HepG2 (cell line): ENCODE data around the gene ZNF540. TPM values are rescaled to one million over a fixed set of nuclear protein-coding genes. Genes with fewer than 3 reads are reported as not detected.

ENCODE experiments used
- ATAC-seq: fragments of 200-7000 bp; cut with Tn5 transposase; 3 replicates; pipeline ENCODE4 v1.9.1; 2020; ENCODE audit warnings: mild to moderate bottlenecking, moderate library complexity
- BruUV-seq: library from RNA; stranded (reverse); fragments of 400-500 nt; replicated peaks from 2 replicates; lab custom pipeline; 2021; lab: Mats Ljungman, UMichigan
- CTCF ChIA-PET: fragments of 300-600 bp; formaldehyde crosslinking; extraction: SDS; loops from one replicate; lab custom pipeline; 2021; ENCODE audit warnings: low total read pairs, inconsistent platforms, low intra/inter-chr PET ratio; lab: Yijun Ruan, JAX
- POLR2A ChIA-PET: fragments of 350-600 bp; sonication (Branson Sonifier 250); formaldehyde crosslinking; loops from one replicate; lab custom pipeline; 2020; ENCODE audit warnings: antibody characterized with exemption, inconsistent platforms; lab: Yijun Ruan, JAX
- DNase-seq: peaks from one replicate; pipeline ENCODE4 v3.0.0-alpha.2; 2015; ENCODE audit warnings: low spot score
- FAIRE-seq: peaks from 3 replicates; lab custom pipeline; 2011; peaks lifted over from hg19 to GRCh38; lab: Jason Lieb, UNC
- H2AFZ ChIP-seq: one replicate; pipeline ENCODE4 v1.6.1; 2011; ENCODE audit warnings: low read length, inconsistent platforms
- H3K27ac ChIP-seq: fragments of 300-600 bp; 3 replicates; pipeline ENCODE4 v1.8.0; 2011; ENCODE audit warnings: mixed run types, mild to moderate bottlenecking, mixed read lengths, low read length, inconsistent platforms; ENCODE audit not compliant: insufficient read depth; ENCODE audit errors: extremely low read length
- H3K27me3 ChIP-seq, 2 experiments: fragments of 200-600 bp in 1 of 2; 2 replicates in 1 of 2; 3 replicates in 1 of 2; pipeline versions ENCODE4 v1.6.0 to v1.8.0; 2011; ENCODE audit warnings: low read length in 2 of 2, mild to moderate bottlenecking in 2 of 2, moderate library complexity in 2 of 2, inconsistent platforms in 1 of 2; ENCODE audit not compliant: insufficient read depth in 2 of 2, control insufficient read depth in 1 of 2
- H3K36me3 ChIP-seq, 2 experiments: fragments of 200-600 bp in 1 of 2; replicated peaks in 1 of 2; 2 replicates in 1 of 2; 3 replicates in 1 of 2; pipeline versions ENCODE4 v1.5.1 to v1.8.0; 2011; ENCODE audit warnings: low read length in 2 of 2, inconsistent platforms in 1 of 2; ENCODE audit not compliant: insufficient read depth in 2 of 2, control insufficient read depth in 1 of 2
- H3K4me1 ChIP-seq: 2 replicates; pipeline ENCODE4 v1.5.1; 2012; ENCODE audit warnings: low read length, inconsistent platforms; ENCODE audit not compliant: insufficient read depth
- H3K4me2 ChIP-seq: 2 replicates; pipeline ENCODE4 v1.6.0; 2011; ENCODE audit warnings: low read depth, low read length, inconsistent platforms
- H3K4me3 ChIP-seq, 3 experiments: fragments of 200-600 bp in 1 of 3; sonication (generic), shearing (Covaris generic) in 1 of 3; replicated peaks in 1 of 3; 2 replicates each; pipeline ENCODE4 v1.5.1; 2011 to 2016; ENCODE audit warnings: low read length in 3 of 3, inconsistent platforms in 2 of 3, low read depth in 2 of 3, mild to moderate bottlenecking in 2 of 3, control low read depth in 1 of 3, mixed read lengths in 1 of 3; ENCODE audit not compliant: insufficient read depth in 1 of 3
- H3K79me2 ChIP-seq: one replicate; pipeline ENCODE4 v1.6.1; 2011; ENCODE audit warnings: low read length, inconsistent platforms; ENCODE audit not compliant: insufficient read depth
- H3K9ac ChIP-seq: 2 replicates; pipeline ENCODE4 v1.6.0; 2011; ENCODE audit warnings: mild to moderate bottlenecking, low read depth, low read length, inconsistent platforms; ENCODE audit not compliant: insufficient read depth
- H3K9me3 ChIP-seq: 2 replicates; pipeline ENCODE4 v1.5.1; 2012; ENCODE audit warnings: mild to moderate bottlenecking, low read length
- H4K20me1 ChIP-seq: 2 replicates; pipeline ENCODE4 v1.6.0; 2011; ENCODE audit warnings: inconsistent platforms, mild to moderate bottlenecking, low read length, moderate library complexity; ENCODE audit not compliant: insufficient read depth
- BRCA1 ChIP-seq: sonication (generic); formaldehyde crosslinking; IDR thresholded peaks from 2 replicates; pipeline ENCODE4 v1.4.0; 2020; ENCODE audit warnings: missing genetic modification reagents
- CBX2 ChIP-seq, 2 experiments: fragments of 200-600 bp in 1 of 2; sonication (generic); formaldehyde crosslinking in 1 of 2; IDR thresholded peaks; 2 replicates each; pipeline versions ENCODE4 v1.7.0 to v1.8.1; 2018 to 2022; ENCODE audit warnings: low read depth in 2 of 2, low read length in 1 of 2, mild to moderate bottlenecking in 1 of 2, missing genetic modification reagents in 1 of 2
- DMAP1 ChIP-seq: IDR thresholded peaks from 2 replicates; pipeline ENCODE4 v1.6.1; 2016
- HCFC1 ChIP-seq: fragments of 150-350 bp; IDR thresholded peaks from 2 replicates; pipeline ENCODE4 v1.6.1; 2014; ENCODE audit warnings: low read depth, low read length
- MXD4 ChIP-seq: IDR thresholded peaks from 2 replicates; pipeline ENCODE4 v1.6.1; 2016; ENCODE audit warnings: mild to moderate bottlenecking, missing biosample characterization, missing genetic modification reagents
- RERE ChIP-seq: IDR thresholded peaks from 2 replicates; pipeline ENCODE4 v1.6.1; 2016; ENCODE audit warnings: low read depth, missing genetic modification reagents, missing compliant biosample characterization
- SP5 ChIP-seq: IDR thresholded peaks from 2 replicates; pipeline ENCODE4 v1.6.1; 2016; ENCODE audit warnings: low read depth, borderline replicate concordance
- TBX3 ChIP-seq: fragments of 450-650 bp; IDR thresholded peaks from 2 replicates; pipeline ENCODE4 v1.6.1; 2017; ENCODE audit warnings: antibody characterized with exemption, mild to moderate bottlenecking, inconsistent platforms, borderline replicate concordance
- ZKSCAN8 ChIP-seq: IDR thresholded peaks from 2 replicates; pipeline ENCODE4 v1.6.1; 2016; ENCODE audit warnings: borderline replicate concordance, missing genetic modification reagents, missing compliant biosample characterization
- ZNF180 ChIP-seq: sonication (generic); formaldehyde crosslinking; IDR thresholded peaks from 2 replicates; pipeline ENCODE4 v1.4.0; 2020; ENCODE audit warnings: low read depth, missing genetic modification reagents, borderline replicate concordance
- ZNF430 ChIP-seq: sonication (generic); formaldehyde crosslinking; IDR thresholded peaks from 2 replicates; pipeline ENCODE4 v1.9.0; 2021; ENCODE audit warnings: mild to moderate bottlenecking, missing genetic modification reagents
- ZNF616 ChIP-seq: sonication (generic); formaldehyde crosslinking; IDR thresholded peaks from 2 replicates; pipeline ENCODE4 v1.5.0; 2020; ENCODE audit warnings: low read depth, mild to moderate bottlenecking, missing genetic modification reagents
- ZNF780A ChIP-seq: sonication (generic); formaldehyde crosslinking; IDR thresholded peaks from 2 replicates; pipeline ENCODE4 v1.8.0; 2022; ENCODE audit warnings: mild to moderate bottlenecking, missing genetic modification reagents, moderate library complexity
- WGBS: methylation state at CpG from one replicate; pipeline ENCODE4 v1.1.6; 2017; ENCODE audit warnings: low lambda C conversion rate; 5-methylcytosine and 5-hydroxymethylcytosine counted together
- in situ Hi-C: cut with HindIII; loops from 2 replicates; pipeline ENCODE4 v1.10.0; 2017; ENCODE audit warnings: low pct_unique_long_range_greater_than_20kb; ENCODE audit not compliant: extremely low pct_ligation_motif_present
- intact Hi-C: fragments of 100-400 bp; cut with micrococcal nuclease; formaldehyde crosslinking; loops from one replicate; pipeline ENCODE4 v1.10.0; 2022; ENCODE audit not compliant: unreplicated experiment
- polyA plus RNA-seq, 8 experiments: library from polyadenylated mRNA; depleted of rRNA in 3 of 8; stranded (reverse) in 7 of 8; unstranded in 1 of 8; fragments of >200 nt; fragmentation: Illumina TruSeq in 4 of 8; extraction: Trizol in 4 of 8; gene quantifications; 2 replicates each; pipeline versions ENCODE4 v1.2.1 to v1.2.3, GENCODE V29; 2011 to 2016; ENCODE audit warnings: low read depth in 4 of 8, missing spikeins in 1 of 8, mixed read lengths in 1 of 8; ENCODE audit not compliant: insufficient read depth in 1 of 8
- total RNA-seq, 5 experiments: library from RNA; depleted of rRNA; stranded (reverse); fragments of >200 nt; fragmentation: Illumina TruSeq; extraction: Trizol; gene quantifications; 2 replicates each; pipeline ENCODE4 v1.2.3, GENCODE V29; 2016; ENCODE audit warnings: low read depth in 1 of 5

The ZNF540 gene
- total and polyA plus RNA-seq, 2 of the 13 experiments (the other 11 are each of a cell fraction or from before 2014, with no cell fraction given), result 0.21 to 0.40 TPM

- no peak for TF ChIP-seq RERE
Measured at GRCh38 chr19:37635076-37636056, 40.7 kb downstream of the ZNF540 start (continued).

GRCh38 chr19:37654118-37654517 lies 59.4 kb downstream of the ZNF540 start:
- no peak for FAIRE-seq

More at GRCh38 chr19:37654118-37654517, 59.4 kb downstream of the ZNF540 start:
- H3K4me3 ChIP-seq, result peak overlapping the region; percentile 87 to 97 (median 93)
- no peaks in the 10 kb centered on the region for H4K20me1 ChIP-seq
- in situ Hi-C loops, result no loop called here
- peak overlapping the region; percentile 94 for H3K27ac ChIP-seq
- no peaks in the 10 kb centered on the region for H3K36me3 ChIP-seq
- DNase-seq (no peak), ATAC-seq (no peak)
- POLR2A ChIA-PET, result interaction anchor here (1.1 to 1.5 kb wide), 3 partner anchors 36 to 126 kb away, joined by 3 to 11 read pairs (median 4); partner anchors contain the start of genes ZNF540 and ZNF571
- BruUV-seq, result no TSS peak
- CTCF ChIA-PET, result no interaction called here
- intact Hi-C loops, result no loop called here
- H3K9me3 ChIP-seq, result no peaks in the 10 kb centered on the region
- H2AFZ ChIP-seq, result peak overlapping the region; percentile 15
- no peak for TF ChIP-seq SP5
- no peak for TF ChIP-seq ZNF616 (CRISPR knock-in tag)
- no peak for TF ChIP-seq BRCA1 (CRISPR knock-in tag)
- TF ChIP-seq ZNF780A (CRISPR knock-in tag), result no peak
- no peak for TF ChIP-seq ZNF180 (CRISPR knock-in tag)
- TF ChIP-seq MXD4 (CRISPR knock-in tag), result no peak
- TF ChIP-seq DMAP1, result no peak
- TF ChIP-seq HCFC1, result no peak
- no peak for TF ChIP-seq ZNF430 (CRISPR knock-in tag)
- no peak for TF ChIP-seq TBX3
- no peak for TF ChIP-seq ZKSCAN8 (CRISPR knock-in tag)
- TF ChIP-seq CBX2 (IDR thresholded peaks at IDR 0.05; ENCODE audit: low read depth, low read length), result no peak
- TF ChIP-seq CBX2 (CRISPR knock-in tag; IDR thresholded peaks at IDR 0.05; ENCODE audit: low read depth), result no peak
- peaks cover 42% of the 10 kb centered on the region for H3K79me2 ChIP-seq
- peak overlapping the region; percentile 98 for H3K4me2 ChIP-seq
- no peaks in the 10 kb centered on the region; a peak in 1 of 5 replicates for H3K27me3 ChIP-seq
- peak overlapping the region; percentile 87 for H3K9ac ChIP-seq
- H3K4me1 ChIP-seq, result peaks cover 15% of the 10 kb centered on the region
- WGBS, result under 1% methylated on average over 5 of the region's 5 CpGs
